Right atrium auricular region (tissue), 2 donors: ENCODE data around the gene APOL2. TPM values are rescaled to one million over a fixed set of nuclear protein-coding genes. Genes with fewer than 3 reads are reported as not detected.

Source experiments
- DNase-seq: peaks from one replicate; pipeline ENCODE4 v3.0.0-alpha.2; 2019; ENCODE audit warnings: low spot score
- H3K27ac ChIP-seq, 2 donors: fragments of 200-600 bp; sonication (generic); 1 replicate in 1 of 2; 2 replicates in 1 of 2; pipeline ENCODE4 v1.5.1; 2016 to 2019
- H3K27me3 ChIP-seq, 2 donors: fragments of 200-600 bp; sonication (generic); one replicate each; pipeline versions ENCODE4 v1.5.1 to v1.6.0; 2017 to 2019
- H3K36me3 ChIP-seq: fragments of 200-600 bp; sonication (generic); one replicate; pipeline ENCODE4 v1.5.1; 2016
- H3K4me1 ChIP-seq, 2 donors: fragments of 200-600 bp; sonication (generic); one replicate each; pipeline versions ENCODE4 v1.5.1 to v1.6.0; 2017 to 2019
- H3K4me3 ChIP-seq, 2 donors: fragments of 200-600 bp; sonication (generic); 1 replicate in 1 of 2; 2 replicates in 1 of 2; pipeline ENCODE4 v1.5.1; 2017 to 2019; ENCODE audit warnings: mild to moderate bottlenecking in 1 of 2, moderate library complexity in 1 of 2
- H3K9me3 ChIP-seq, 2 donors: fragments of 200-600 bp; sonication (generic); one replicate each; pipeline ENCODE4 v1.5.1; 2019
- CTCF ChIP-seq, 2 donors: fragments of 200-600 bp; sonication (generic); IDR thresholded peaks; one replicate each; pipeline ENCODE4 v1.5.1; 2019; ENCODE audit warnings: antibody characterized with exemption in 2 of 2
- total RNA-seq, 2 donors: library from RNA; depleted of rRNA; stranded (reverse); fragments of >200 nt; gene quantifications; one replicate each; pipeline ENCODE4 v1.1.0, GENCODE V29; 2016

APOL2 gene
- total RNA-seq, 2 donors from 2014 or later, result 25.4 to 25.7 TPM

DNA sequence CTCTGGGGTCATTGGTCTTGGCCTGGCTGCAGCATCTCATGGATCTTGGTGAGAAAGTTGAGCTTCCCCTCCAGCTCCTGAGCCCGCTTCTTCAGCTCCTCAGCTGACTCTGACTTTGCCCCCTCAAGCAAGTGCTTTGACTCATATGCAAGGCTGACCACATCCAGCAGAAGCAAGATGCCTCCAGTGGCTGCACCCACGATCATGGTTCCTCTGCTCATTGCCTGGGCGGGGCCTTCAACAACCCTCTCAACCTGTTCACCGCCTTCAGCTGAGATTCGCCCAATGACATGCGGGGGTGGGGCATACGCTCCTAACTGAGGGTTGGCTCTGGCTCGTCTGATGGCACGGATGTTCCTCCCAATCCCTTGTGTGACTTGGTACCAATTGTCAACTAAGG lies 11.9 kb downstream of the APOL2 start:
- H3K4me1 ChIP-seq, result peaks cover 0 to 10% of the 10 kb centered on the region in 2 donors
- H3K27me3 ChIP-seq, result no peaks in the 10 kb centered on the region
- no peak overlapping the region for H3K27ac ChIP-seq
- no peak for DNase-seq
- peaks cover 52% of the 10 kb centered on the region for H3K36me3 ChIP-seq
- no peak for TF ChIP-seq CTCF (IDR thresholded peaks at IDR 0.05)
- no peaks in the 10 kb centered on the region for H3K9me3 ChIP-seq
- H3K4me3 ChIP-seq, result no peak overlapping the region

- no peak for TF ChIP-seq CTCF (IDR thresholded peaks at IDR 0.05)
- Histone ChIP-seq H3K4me3 (no peak overlapping the region), H3K27ac (no peak overlapping the region), H3K27me3 (no peaks in the 10 kb centered on the region), H3K9me3 (no peaks in the 10 kb centered on the region), H3K4me1 (peaks cover 0 to 10% of the 10 kb centered on the region in 2 donors), H3K36me3 (peaks cover 40% of the 10 kb centered on the region)
- no peak for DNase-seq
These were observed 13.1 kb downstream of the APOL2 start for GRCh38 chr22:36226189-36226588.

DNA sequence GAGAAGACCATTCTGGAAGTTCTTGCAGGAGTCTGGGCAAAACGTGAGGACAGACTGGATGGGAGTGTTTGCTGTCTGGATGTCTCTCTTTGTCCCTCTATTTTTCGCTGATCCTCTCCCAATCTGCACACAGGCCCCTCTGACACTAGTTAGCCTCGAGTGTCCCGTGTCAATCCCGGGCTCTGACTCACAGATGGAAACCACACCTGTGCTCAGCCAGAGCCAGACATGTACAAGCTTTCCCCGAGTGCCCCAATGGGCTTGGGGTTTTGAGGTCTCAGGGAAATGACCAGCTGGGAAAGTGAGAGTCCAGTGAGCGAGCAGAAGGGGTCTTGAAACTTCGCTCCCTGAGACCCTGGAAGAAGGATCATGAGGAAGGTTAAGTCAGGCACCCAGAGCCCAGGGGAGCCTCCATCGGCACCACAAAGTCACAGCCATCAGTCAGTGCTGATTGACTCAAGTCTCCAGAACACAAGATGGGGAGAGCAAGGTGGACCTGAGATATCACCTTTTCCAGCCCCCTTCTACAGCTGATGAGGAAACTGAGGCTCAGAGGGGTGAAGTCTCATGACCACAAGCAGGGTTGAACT lies 13.9 kb downstream of the APOL2 start:
- no peak for DNase-seq
- Histone ChIP-seq H3K36me3 (peaks cover 32% of the 10 kb centered on the region), H3K27ac (no peak overlapping the region), H3K4me3 (no peak overlapping the region), H3K9me3 (no peaks in the 10 kb centered on the region), H3K4me1 (peaks cover 0 to 16% of the 10 kb centered on the region in 2 donors), H3K27me3 (no peaks in the 10 kb centered on the region)
- TF ChIP-seq CTCF (IDR thresholded peaks at IDR 0.05), result no peak

DNA sequence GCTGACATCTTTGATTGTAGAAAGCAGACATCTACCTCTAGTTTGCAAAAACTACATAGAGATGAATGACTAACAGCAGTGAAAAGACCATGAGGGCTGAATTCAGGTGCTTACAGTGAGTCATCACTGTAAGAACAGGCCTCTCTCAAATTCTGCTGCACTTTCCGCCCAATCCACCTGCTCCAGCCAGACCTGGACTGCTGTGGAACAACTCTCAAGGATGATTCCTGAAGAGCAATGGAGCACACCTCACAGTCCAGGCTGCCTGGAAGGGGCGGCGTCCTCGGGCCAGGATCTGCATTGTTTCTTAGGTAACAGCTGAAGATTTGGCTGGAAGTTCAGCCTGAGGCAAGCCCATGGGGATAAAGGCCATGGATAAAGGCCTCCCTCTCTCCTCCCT lies 15.1 kb downstream of the APOL2 start:
- TF ChIP-seq CTCF (IDR thresholded peaks at IDR 0.05), result no peak
- Histone ChIP-seq H3K27ac (no peak overlapping the region), H3K36me3 (peaks cover 20% of the 10 kb centered on the region), H3K9me3 (no peaks in the 10 kb centered on the region), H3K4me3 (no peak overlapping the region), H3K4me1 (peaks cover 0 to 20% of the 10 kb centered on the region in 2 donors), H3K27me3 (no peaks in the 10 kb centered on the region)
- DNase-seq, result no peak

GRCh38 chr22:36223504-36223903 lies 15.8 kb downstream of the APOL2 start:
- H3K4me1 ChIP-seq, result peaks cover 0 to 20% of the 10 kb centered on the region in 2 donors
- H3K27ac ChIP-seq, result no peak overlapping the region
- TF ChIP-seq CTCF (IDR thresholded peaks at IDR 0.05), result no peak
- DNase-seq, result no peak
- no peaks in the 10 kb centered on the region for H3K9me3 ChIP-seq
- H3K36me3 ChIP-seq, result peaks cover 13% of the 10 kb centered on the region
- H3K27me3 ChIP-seq, result no peaks in the 10 kb centered on the region
- no peak overlapping the region for H3K4me3 ChIP-seq

- no peak overlapping the region for H3K4me3 ChIP-seq
- H3K36me3 ChIP-seq, result peaks cover 8% of the 10 kb centered on the region
- no peak for DNase-seq
- no peaks in the 10 kb centered on the region for H3K27me3 ChIP-seq
- H3K4me1 ChIP-seq, result peaks cover 0 to 20% of the 10 kb centered on the region in 2 donors
- H3K9me3 ChIP-seq, result no peaks in the 10 kb centered on the region
- H3K27ac ChIP-seq, result no peak overlapping the region
- TF ChIP-seq CTCF (IDR thresholded peaks at IDR 0.05), result no peak
These were observed 16.4 kb downstream of the APOL2 start for GRCh38 chr22:36222887-36223450.
